Measurements from ENCODE around the gene TET2.
A peak's percentile ranks its signal among the peaks of the same experiment; 100 is the strongest.

The TET2 gene

DNA sequence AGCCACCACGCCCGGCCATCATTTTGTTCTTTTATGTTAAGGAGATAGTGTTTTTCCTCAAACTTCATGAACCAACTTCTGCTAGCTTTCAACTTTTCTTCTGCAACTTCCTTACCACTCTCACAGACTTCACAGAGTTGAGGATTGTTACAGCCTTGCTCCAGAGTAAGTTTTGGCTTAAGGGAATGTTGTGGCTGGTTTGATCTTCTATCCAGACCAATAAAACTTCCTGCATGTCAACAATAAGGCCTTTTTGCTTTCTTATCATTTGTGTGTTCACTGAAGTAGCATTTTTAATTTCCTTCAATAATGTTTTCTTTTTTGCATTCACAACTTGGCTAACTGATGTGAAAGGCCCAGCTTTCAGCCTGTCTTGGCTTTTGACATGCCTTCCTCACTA, 12.7 kb upstream of the TET2 start:
- TF ChIP-seq, protein P1, sequence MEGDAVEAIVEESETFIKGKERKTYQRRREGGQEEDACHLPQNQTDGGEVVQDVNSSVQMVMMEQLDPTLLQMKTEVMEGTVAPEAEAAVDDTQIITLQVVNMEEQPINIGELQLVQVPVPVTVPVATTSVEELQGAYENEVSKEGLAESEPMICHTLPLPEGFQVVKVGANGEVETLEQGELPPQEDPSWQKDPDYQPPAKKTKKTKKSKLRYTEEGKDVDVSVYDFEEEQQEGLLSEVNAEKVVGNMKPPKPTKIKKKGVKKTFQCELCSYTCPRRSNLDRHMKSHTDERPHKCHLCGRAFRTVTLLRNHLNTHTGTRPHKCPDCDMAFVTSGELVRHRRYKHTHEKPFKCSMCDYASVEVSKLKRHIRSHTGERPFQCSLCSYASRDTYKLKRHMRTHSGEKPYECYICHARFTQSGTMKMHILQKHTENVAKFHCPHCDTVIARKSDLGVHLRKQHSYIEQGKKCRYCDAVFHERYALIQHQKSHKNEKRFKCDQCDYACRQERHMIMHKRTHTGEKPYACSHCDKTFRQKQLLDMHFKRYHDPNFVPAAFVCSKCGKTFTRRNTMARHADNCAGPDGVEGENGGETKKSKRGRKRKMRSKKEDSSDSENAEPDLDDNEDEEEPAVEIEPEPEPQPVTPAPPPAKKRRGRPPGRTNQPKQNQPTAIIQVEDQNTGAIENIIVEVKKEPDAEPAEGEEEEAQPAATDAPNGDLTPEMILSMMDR (IDR thresholded peaks at IDR 0.05; ENCODE audit: low read depth, low read length): no peak

DNA sequence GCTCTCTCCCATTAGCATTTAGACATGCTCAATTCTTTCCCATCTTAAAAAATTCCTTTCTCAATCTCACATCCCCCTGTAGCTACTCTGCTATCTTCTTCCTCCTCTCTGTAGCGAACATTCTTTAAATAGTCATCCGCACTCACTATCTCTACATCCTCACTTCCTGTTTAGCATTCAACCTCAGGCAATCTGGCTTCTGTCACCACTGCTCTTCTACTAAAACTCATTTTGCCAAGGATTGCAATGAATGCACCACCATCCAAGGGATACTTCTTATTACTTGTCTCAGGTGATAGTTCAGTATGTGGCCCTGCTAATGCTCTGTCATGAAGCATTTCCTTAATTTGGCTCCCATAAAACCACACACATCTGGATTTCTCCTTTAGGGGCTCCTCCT, 10.9 kb upstream of the TET2 start:
- H3K36me3 ChIP-seq: no peaks in the 10 kb centered on the region
- H3K27ac ChIP-seq: no peak overlapping the region
- no peaks in the 10 kb centered on the region for H3K9me3 ChIP-seq (ENCODE audit: severe bottlenecking)
- no peak overlapping the region for H3K4me3 ChIP-seq (ENCODE audit: low read depth, low read length)
- TF ChIP-seq, protein P1 (IDR thresholded peaks at IDR 0.05; ENCODE audit: low read depth, low read length): no peak
- no peaks in the 10 kb centered on the region for H3K27me3 ChIP-seq (ENCODE audit: insufficient read depth, low read depth, severe bottlenecking)
- no peak for DNase-seq

More for the DNA sequence above, 12.7 kb upstream of the TET2 start:
- Histone ChIP-seq H3K4me3 (ENCODE audit: low read depth, low read length) (no peak overlapping the region), H3K27ac (no peak overlapping the region), H3K9me3 (ENCODE audit: severe bottlenecking) (no peaks in the 10 kb centered on the region), H3K36me3 (no peaks in the 10 kb centered on the region), H3K27me3 (ENCODE audit: insufficient read depth, low read depth, severe bottlenecking) (no peaks in the 10 kb centered on the region)
- DNase-seq: no peak

DNA sequence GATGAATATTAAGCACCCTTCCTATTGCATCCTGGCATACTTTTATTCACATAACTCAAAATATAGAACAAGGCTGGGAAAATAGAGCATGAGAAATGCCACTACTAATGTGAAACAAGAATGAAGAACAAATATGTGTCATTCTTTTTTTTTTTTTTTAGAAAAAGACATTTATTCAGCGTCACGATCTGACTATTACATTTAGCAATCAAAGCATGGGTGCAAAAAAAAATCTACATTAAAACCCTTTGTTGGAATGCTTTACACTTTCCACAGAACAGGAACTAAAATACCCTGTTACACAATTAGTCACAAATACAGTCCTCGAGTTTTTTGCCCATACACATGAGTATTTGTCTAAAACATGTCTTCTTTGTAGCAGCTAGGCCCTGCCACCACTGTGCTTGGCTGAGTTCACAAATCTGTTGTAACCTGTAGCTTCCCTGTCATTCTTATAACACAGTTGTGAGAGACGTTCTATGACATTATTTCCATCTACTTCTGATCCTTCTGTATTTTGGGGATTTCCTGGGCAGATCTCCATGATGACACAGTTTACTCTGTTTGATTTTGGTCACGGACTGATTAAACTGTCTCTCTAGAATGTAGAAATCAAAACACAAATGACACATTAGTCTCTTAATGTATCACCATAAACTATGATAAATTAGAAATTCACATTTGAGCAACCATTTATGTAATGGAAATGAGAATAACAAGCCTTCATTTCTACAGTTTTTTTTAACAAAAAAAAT, 9.4 kb upstream of the TET2 start:
- no peak for DNase-seq
- TF ChIP-seq, protein P1 (IDR thresholded peaks at IDR 0.05; ENCODE audit: low read depth, low read length): no peak
- no peaks in the 10 kb centered on the region for H3K9me3 ChIP-seq (ENCODE audit: severe bottlenecking)
- no peaks in the 10 kb centered on the region for H3K36me3 ChIP-seq
- H3K4me3 ChIP-seq (ENCODE audit: low read depth, low read length): no peak overlapping the region
- no peaks in the 10 kb centered on the region for H3K27me3 ChIP-seq (ENCODE audit: insufficient read depth, low read depth, severe bottlenecking)
- no peak overlapping the region for H3K27ac ChIP-seq

DNA sequence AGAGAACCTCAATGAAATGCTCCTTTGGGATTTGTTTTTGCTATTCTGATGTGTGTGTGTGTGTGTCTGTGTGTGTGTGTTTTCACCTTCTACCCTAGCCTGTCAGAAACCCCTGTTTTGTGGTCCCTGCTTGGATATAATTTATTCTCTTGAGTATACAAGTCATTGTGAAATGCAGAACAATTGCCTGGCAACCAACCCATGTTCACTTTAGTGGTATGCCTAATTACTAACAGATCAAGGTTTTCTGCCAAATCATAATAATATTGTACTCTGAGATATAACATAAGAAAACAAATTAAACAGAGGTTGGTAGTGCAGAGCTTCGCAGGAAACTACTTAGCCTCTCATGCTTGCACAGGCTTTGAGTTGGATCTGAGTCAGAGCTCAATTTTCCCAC, 7.0 kb upstream of the TET2 start:
- Histone ChIP-seq H3K4me3 (ENCODE audit: low read depth, low read length) (no peak overlapping the region), H3K9me3 (ENCODE audit: severe bottlenecking) (no peaks in the 10 kb centered on the region), H3K36me3 (no peaks in the 10 kb centered on the region), H3K27ac (no peak overlapping the region), H3K27me3 (ENCODE audit: insufficient read depth, low read depth, severe bottlenecking) (no peaks in the 10 kb centered on the region)
- DNase-seq: no peak
- TF ChIP-seq, protein P1 (IDR thresholded peaks at IDR 0.05; ENCODE audit: low read depth, low read length): no peak

DNA sequence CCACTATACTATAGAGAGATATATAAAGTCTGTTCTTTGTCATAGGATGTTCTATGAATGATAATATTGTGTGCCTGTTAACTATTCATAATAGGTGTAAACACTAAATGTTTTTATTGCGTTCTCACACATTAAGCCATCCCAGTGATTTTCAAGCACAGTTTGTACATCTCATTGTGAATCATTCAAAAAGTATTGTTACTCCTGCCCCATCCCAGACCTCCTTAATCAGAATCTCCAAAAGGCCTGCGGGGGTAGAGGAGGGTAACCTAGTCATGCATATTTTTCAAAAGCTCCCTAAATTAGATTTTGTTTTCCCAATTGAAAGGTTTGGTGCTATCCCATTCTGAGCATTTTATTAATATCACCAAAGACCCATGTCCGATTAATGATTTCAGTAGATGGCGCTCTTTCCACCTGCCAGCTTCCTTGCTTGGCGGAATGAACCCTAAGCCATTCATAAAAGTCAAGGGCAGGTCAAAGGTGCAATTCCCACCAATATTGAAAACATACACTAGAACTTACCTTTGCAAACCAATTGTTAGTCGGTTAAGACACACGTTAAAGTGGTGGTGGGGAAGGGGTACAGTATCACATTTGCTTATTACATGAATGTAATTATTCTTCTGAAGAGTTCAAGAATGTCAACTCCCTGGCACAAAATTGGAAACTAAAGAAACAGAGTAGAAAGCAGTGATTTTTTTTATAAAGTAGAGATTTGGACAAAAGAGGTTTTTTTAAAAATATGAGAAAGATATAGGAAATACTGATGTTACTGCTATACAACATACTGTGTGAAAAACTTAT, 5.8 kb upstream of the TET2 start:
- Histone ChIP-seq H3K4me3 (ENCODE audit: low read depth, low read length) (no peak overlapping the region), H3K27me3 (ENCODE audit: insufficient read depth, low read depth, severe bottlenecking) (no peaks in the 10 kb centered on the region), H3K9me3 (ENCODE audit: severe bottlenecking) (no peaks in the 10 kb centered on the region), H3K27ac (no peak overlapping the region), H3K36me3 (no peaks in the 10 kb centered on the region)
- TF ChIP-seq, protein P1 (IDR thresholded peaks at IDR 0.05; ENCODE audit: low read depth, low read length): peak; percentile 68
- DNase-seq: peak; percentile 43
